A549 (cell line): Measurements from ENCODE around the gene GPR22. TPM values are rescaled to one million over a fixed set of nuclear protein-coding genes. Genes with fewer than 3 reads are reported as not detected.

ENCODE experiments used
- ATAC-seq, 2 experiments: fragments of 200-7000 bp in 1 of 2; fragments of >200 bp in 1 of 2; cut with Nextera tagmentation in 1 of 2; cut with Tn5 transposase in 1 of 2; 3 replicates each; pipeline versions ENCODE4 v1.8.0 to v1.9.1; 2018 to 2020; ENCODE audit warnings: mild to moderate bottlenecking in 1 of 2, moderate library complexity in 1 of 2
- CTCF ChIA-PET: fragments of 300-600 bp; sonication (Branson Sonifier 250); formaldehyde crosslinking; extraction: SDS; loops from one replicate; lab custom pipeline; 2021; ENCODE audit warnings: antibody characterized with exemption, inconsistent platforms; lab: Yijun Ruan, JAX
- POLR2A ChIA-PET: fragments of 350-600 bp; formaldehyde crosslinking; extraction: SDS; loops from one replicate; lab custom pipeline; 2021; ENCODE audit warnings: antibody characterized with exemption, inconsistent platforms; lab: Yijun Ruan, JAX
- DNase-seq, 2 experiments: peaks; one replicate each; pipeline versions ENCODE4 v3.0.0 to v3.0.0-alpha.2; 2011 to 2016; ENCODE audit warnings: low read depth in 1 of 2, low spot score in 1 of 2
- FAIRE-seq: peaks from 2 replicates; lab custom pipeline; 2011; peaks lifted over from hg19 to GRCh38; lab: Jason Lieb, UNC
- H3K27ac ChIP-seq, 2 experiments: fragments of >200 bp; sonication (Bioruptor Twin); formaldehyde crosslinking; 3 replicates each; pipeline ENCODE4 v1.5.1; 2016 to 2017
- H3K4me1 ChIP-seq: fragments of >200 bp; sonication (Bioruptor Twin); formaldehyde crosslinking; 3 replicates; pipeline ENCODE4 v1.6.1; 2016
- H3K4me2 ChIP-seq: fragments of >200 bp; sonication (Bioruptor Twin); formaldehyde crosslinking; 3 replicates; pipeline ENCODE4 v1.6.1; 2016
- H3K4me3 ChIP-seq: fragments of >200 bp; sonication (Bioruptor Twin); formaldehyde crosslinking; 3 replicates; pipeline ENCODE4 v1.5.1; 2016
- H3K9me3 ChIP-seq: fragments of >200 bp; sonication (Bioruptor Twin); formaldehyde crosslinking; 3 replicates; pipeline ENCODE4 v1.6.1; 2016
- BHLHE40 ChIP-seq: IDR thresholded peaks from 2 replicates; pipeline ENCODE4 v1.6.1; 2012; ENCODE audit warnings: low read depth, low read length, inconsistent platforms
- CEBPB ChIP-seq, 2 experiments: fragments of >200 bp in 1 of 2; sonication (Bioruptor Twin) in 1 of 2; formaldehyde crosslinking in 1 of 2; IDR thresholded peaks; 2 replicates each; pipeline ENCODE4 v1.6.1; 2012 to 2016
- CHD4 ChIP-seq: fragments of 200-600 bp; sonication (generic); IDR thresholded peaks from 2 replicates; pipeline ENCODE4 v1.6.1; 2016; ENCODE audit warnings: antibody characterized with exemption, mild to moderate bottlenecking, borderline replicate concordance
- ELK1 ChIP-seq: fragments of 150-350 bp; IDR thresholded peaks from 2 replicates; pipeline ENCODE4 v1.6.1; 2014; ENCODE audit warnings: low read depth, mild to moderate bottlenecking, low read length
- EP300 ChIP-seq, 2 experiments: fragments of >200 bp; sonication (Bioruptor Twin); formaldehyde crosslinking; IDR thresholded peaks; 2 replicates in 1 of 2; 3 replicates in 1 of 2; pipeline ENCODE4 v1.6.1; 2016 to 2017
- ESRRA ChIP-seq: fragments of 150-350 bp; IDR thresholded peaks from 2 replicates; pipeline ENCODE4 v1.6.1; 2014; ENCODE audit warnings: mild to moderate bottlenecking, low read length, borderline replicate concordance
- FOSL2 ChIP-seq, 2 experiments: fragments of 450-650 bp in 1 of 2; fragments of >200 bp in 1 of 2; sonication (Bioruptor Twin) in 1 of 2; formaldehyde crosslinking; IDR thresholded peaks; 2 replicates each; pipeline versions ENCODE4 v1.5.0 to v1.6.1; 2016 to 2020; ENCODE audit warnings: mild to moderate bottlenecking in 1 of 2, moderate library complexity in 1 of 2
- GATA3 ChIP-seq: IDR thresholded peaks from 2 replicates; pipeline ENCODE4 v1.6.1; 2012; ENCODE audit warnings: borderline replicate concordance
- HDAC2 ChIP-seq: fragments of 200-600 bp; sonication (generic); IDR thresholded peaks from 2 replicates; pipeline ENCODE4 v1.6.1; 2016
- HES2 ChIP-seq: fragments of >200 bp; sonication (Bioruptor Twin); formaldehyde crosslinking; IDR thresholded peaks from 2 replicates; pipeline ENCODE4 v1.6.1; 2016
- HEYL ChIP-seq: fragments of 250-450 bp; sonication (Bioruptor Pico); IDR thresholded peaks from 2 replicates; pipeline ENCODE4 v1.8.0; 2021; ENCODE audit warnings: mild to moderate bottlenecking, moderate library complexity
- JUN ChIP-seq, 2 experiments: fragments of >200 bp; sonication (Bioruptor Twin); formaldehyde crosslinking; IDR thresholded peaks; 2 replicates in 1 of 2; 3 replicates in 1 of 2; pipeline ENCODE4 v1.6.1; 2016 to 2017
- JUNB ChIP-seq: fragments of >200 bp; sonication (Bioruptor Twin); formaldehyde crosslinking; IDR thresholded peaks from 2 replicates; pipeline ENCODE4 v1.6.1; 2016
- KDM5A ChIP-seq: fragments of 200-600 bp; sonication (generic); IDR thresholded peaks from 2 replicates; pipeline ENCODE4 v1.6.1; 2016; ENCODE audit warnings: antibody characterized with exemption, mild to moderate bottlenecking
- MAFK ChIP-seq: fragments of 450-650 bp; IDR thresholded peaks from 2 replicates; pipeline ENCODE4 v1.6.1; 2014; ENCODE audit not compliant: partially characterized antibody
- MAX ChIP-seq: IDR thresholded peaks from 2 replicates; pipeline ENCODE4 v1.6.1; 2012
- MYC ChIP-seq: IDR thresholded peaks from 2 replicates; pipeline ENCODE4 v1.6.1; 2012; ENCODE audit warnings: mild to moderate bottlenecking, inconsistent platforms, low read length, improper control_type of control experiment, borderline replicate concordance
- NFE2L2 ChIP-seq: fragments of 150-350 bp; conservative IDR thresholded peaks from 2 replicates; pipeline ENCODE4 v1.6.1; 2014; ENCODE audit warnings: low read length
- PHF8 ChIP-seq: fragments of 200-600 bp; sonication (generic); IDR thresholded peaks from 2 replicates; pipeline ENCODE4 v1.6.1; 2016; ENCODE audit warnings: low read depth, mild to moderate bottlenecking, antibody characterized with exemption, moderate library complexity, borderline replicate concordance
- POLR2AphosphoS2 ChIP-seq: conservative IDR thresholded peaks from 2 replicates; pipeline ENCODE4 v1.6.1; 2012; ENCODE audit warnings: low read length, improper control_type of control experiment, inconsistent platforms
- REST ChIP-seq: fragments of 200-600 bp; sonication (generic); IDR thresholded peaks from 2 replicates; pipeline ENCODE4 v1.6.1; 2016; ENCODE audit warnings: antibody characterized with exemption, mild to moderate bottlenecking, moderate library complexity
- RFX5 ChIP-seq: fragments of 450-650 bp; IDR thresholded peaks from 2 replicates; pipeline ENCODE4 v1.7.1; 2014; ENCODE audit warnings: antibody characterized with exemption, mild to moderate bottlenecking, moderate library complexity
- RNF2 ChIP-seq: fragments of 200-600 bp; sonication (generic); IDR thresholded peaks from 2 replicates; pipeline ENCODE4 v1.6.1; 2016; ENCODE audit warnings: low read depth, mild to moderate bottlenecking, antibody characterized with exemption, moderate library complexity, borderline replicate concordance
- SREBF2 ChIP-seq: fragments of 450-650 bp; IDR thresholded peaks from 2 replicates; pipeline ENCODE4 v1.6.1; 2014; ENCODE audit warnings: mild to moderate bottlenecking, moderate library complexity
- TP53 ChIP-seq: fragments of 250-450 bp; sonication (Bioruptor Pico); IDR thresholded peaks from 2 replicates; pipeline ENCODE4 v1.5.0; 2021; ENCODE audit warnings: mild to moderate bottlenecking, moderate library complexity
- ZC3H11A ChIP-seq: fragments of 450-650 bp; IDR thresholded peaks from 2 replicates; pipeline ENCODE4 v1.6.1; 2014; ENCODE audit warnings: antibody characterized with exemption, mild to moderate bottlenecking
- ZNF302 ChIP-seq: fragments of 250-450 bp; sonication (Bioruptor Pico); IDR thresholded peaks from 2 replicates; pipeline ENCODE4 v1.9.0; 2021; ENCODE audit warnings: inconsistent platforms, mild to moderate bottlenecking, moderate library complexity
- ZSCAN20 ChIP-seq: fragments of 250-450 bp; sonication (Bioruptor Pico); IDR thresholded peaks from 2 replicates; pipeline ENCODE4 v1.8.0; 2022; ENCODE audit warnings: mild to moderate bottlenecking, moderate library complexity
- WGBS: methylation state at CpG from one replicate; pipeline ENCODE4 v1.1.6; 2017; ENCODE audit errors: missing lambda C conversion rate; 5-methylcytosine and 5-hydroxymethylcytosine counted together
- polyA plus RNA-seq, 4 experiments: library from polyadenylated mRNA; depleted of rRNA in 3 of 4; stranded (reverse); fragments of >200 nt; fragmentation: RNase III in 1 of 4; extraction: RNeasy Plus Mini Kit Qiagen cat#74134 plus additional on column Dnase treatment in 1 of 4; gene quantifications; 2 replicates in 3 of 4; 3 replicates in 1 of 4; pipeline ENCODE4 v1.2.3, GENCODE V29; 2011 to 2017

Gene GPR22
- polyA plus RNA-seq, 2 of the 4 experiments (the other 2 are of a cell fraction): not detected

GRCh38 chr7:107450970-107451369, 18.9 kb upstream of the GPR22 start (continued):
- no peak for TF ChIP-seq REST

GRCh38 chr7:107453388-107453787, 16.5 kb upstream of the GPR22 start:
- TF ChIP-seq HDAC2 (no peak), MAFK (no peak), SREBF2 (no peak), GATA3 (no peak), EP300 (IDR thresholded peaks at IDR 0.05) (no peak), HES2 (no peak), ZNF302 (CRISPR knock-in tag) (no peak), CHD4 (no peak), NFE2L2 (no peak), ESRRA (no peak), ZSCAN20 (CRISPR knock-in tag) (no peak), FOSL2 (IDR thresholded peaks at IDR 0.05) (no peak), FOSL2 (CRISPR knock-in tag; IDR thresholded peaks at IDR 0.05) (no peak), POLR2AphosphoS2 (no peak), PHF8 (no peak), RNF2 (no peak), HEYL (CRISPR knock-in tag) (no peak), JUNB (no peak), CEBPB (IDR thresholded peaks at IDR 0.05) (no peak), MYC (no peak)
- ChIA-PET POLR2A (no interaction called here), CTCF (interaction anchor here (3.1 kb wide), 1 partner anchor 10 kb away, joined by 13 read pairs; no protein-coding TSS in a partner anchor)
- no peak overlapping the region for H3K27ac ChIP-seq
- no peaks in the 10 kb centered on the region for H3K4me1 ChIP-seq
- no peaks in the 10 kb centered on the region for H3K9me3 ChIP-seq
- WGBS: 94% methylated on average over 1 of the region's 1 CpG
- no peak overlapping the region for H3K4me3 ChIP-seq
- FAIRE-seq (no peak), ATAC-seq (no peak), DNase-seq (no peak)
- no peak overlapping the region for H3K4me2 ChIP-seq

- Histone ChIP-seq H3K4me2 (no peak overlapping the region), H3K9me3 (no peaks in the 10 kb centered on the region), H3K27ac (no peak overlapping the region), H3K4me3 (no peak overlapping the region), H3K4me1 (no peaks in the 10 kb centered on the region)
- POLR2A ChIA-PET: no interaction called here
- DNase-seq: no peak
- TF ChIP-seq KDM5A: no peak
- no peak for TF ChIP-seq MAFK
- TF ChIP-seq ELK1: no peak
- TF ChIP-seq RFX5: no peak
- no peak for TF ChIP-seq TP53 (CRISPR knock-in tag)
- no peak for TF ChIP-seq FOSL2 (IDR thresholded peaks at IDR 0.05)
- TF ChIP-seq FOSL2 (CRISPR knock-in tag; IDR thresholded peaks at IDR 0.05): no peak
- TF ChIP-seq JUN (IDR thresholded peaks at IDR 0.05): no peak
- no peak for TF ChIP-seq ZC3H11A
- no peak for TF ChIP-seq MAX
- TF ChIP-seq MYC: no peak
- TF ChIP-seq BHLHE40: no peak
- TF ChIP-seq ZNF302 (CRISPR knock-in tag): no peak
- CTCF ChIA-PET: interaction anchor here (0.9 to 2.5 kb wide), 2 partner anchors 21 to 413 kb away, joined by 3 to 16 read pairs; no protein-coding TSS in a partner anchor
- WGBS: 54% methylated on average over 2 of the region's 2 CpGs
- no peak for FAIRE-seq
- no peak for ATAC-seq
Measured at GRCh38 chr7:107461938-107462533, 7.8 kb upstream of the GPR22 start.
